ENCODE measurements around the gene SPOCK1. TPM values are rescaled to one million over a fixed set of nuclear protein-coding genes. Genes with fewer than 3 reads are reported as not detected.

The SPOCK1 gene
- total RNA-seq, 4 donors from 2014 or later = 46.5 to 52.7 (median 51.4) TPM

DNA sequence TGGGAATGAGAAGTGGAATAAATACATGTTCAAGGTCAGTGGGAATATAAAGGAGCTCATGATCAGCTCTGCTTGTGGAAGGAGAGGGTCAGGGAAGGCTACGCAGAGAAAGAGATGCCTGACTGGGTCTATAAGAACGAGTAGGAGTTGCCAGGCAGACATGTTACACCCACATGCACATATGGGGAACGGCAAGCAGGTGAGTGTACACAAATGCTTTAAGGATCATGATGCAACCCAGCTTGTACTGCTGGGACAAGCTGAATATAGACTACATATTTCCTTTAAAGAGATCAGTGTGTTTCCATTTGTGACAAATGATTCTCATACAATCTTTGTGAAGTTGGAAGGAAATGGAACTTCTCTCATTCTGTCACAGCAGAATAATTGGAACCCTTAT is 141.7 kb downstream of the SPOCK1 start:
- Histone ChIP-seq H3K9me3 (no peaks in the 10 kb centered on the region), H3K27me3 (peaks cover 23% of the 10 kb centered on the region), H3K4me3 (no peak overlapping the region), H3K4me1 (no peaks in the 10 kb centered on the region), H3K27ac (no peak overlapping the region), H3K36me3 (no peaks in the 10 kb centered on the region)
- no peak for ATAC-seq
- 64 to 74% methylated on average over 3 of the region's 3 CpGs for WGBS, 2 donors (ENCODE audit: low coverage in 1 of 2)
- no peak for TF ChIP-seq POLR2AphosphoS5 (IDR thresholded peaks at IDR 0.05)

DNA sequence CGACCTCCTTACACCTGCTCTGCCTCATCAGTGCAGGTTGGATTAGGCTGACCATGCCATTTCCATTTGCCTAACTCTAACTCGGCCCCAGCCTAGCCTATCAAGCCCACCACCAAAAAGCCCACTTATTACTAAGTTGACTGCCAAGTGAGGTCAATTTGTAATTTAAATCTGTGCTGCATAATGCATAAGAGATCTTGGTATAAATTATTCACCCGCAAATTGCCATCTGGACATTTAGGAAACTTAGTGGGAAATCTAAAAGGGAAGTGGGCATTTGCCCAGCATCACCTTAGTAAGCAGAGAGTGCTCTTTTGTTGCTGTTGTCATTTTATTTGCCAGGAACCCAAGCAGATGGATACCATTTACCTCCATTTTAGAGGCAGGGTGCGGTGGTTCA is 143.0 kb downstream of the SPOCK1 start:
- no peak overlapping the region for H3K4me3 ChIP-seq
- H3K36me3 ChIP-seq = no peaks in the 10 kb centered on the region
- no peak for ATAC-seq
- H3K4me1 ChIP-seq = no peaks in the 10 kb centered on the region
- H3K27me3 ChIP-seq = peaks cover 23% of the 10 kb centered on the region
- H3K27ac ChIP-seq = no peak overlapping the region
- WGBS, 2 donors (ENCODE audit: low coverage in 1 of 2) = 88 to 94% methylated on average over 2 to 4 of the region's 4 CpGs
- no peaks in the 10 kb centered on the region for H3K9me3 ChIP-seq
- TF ChIP-seq, protein P1, sequence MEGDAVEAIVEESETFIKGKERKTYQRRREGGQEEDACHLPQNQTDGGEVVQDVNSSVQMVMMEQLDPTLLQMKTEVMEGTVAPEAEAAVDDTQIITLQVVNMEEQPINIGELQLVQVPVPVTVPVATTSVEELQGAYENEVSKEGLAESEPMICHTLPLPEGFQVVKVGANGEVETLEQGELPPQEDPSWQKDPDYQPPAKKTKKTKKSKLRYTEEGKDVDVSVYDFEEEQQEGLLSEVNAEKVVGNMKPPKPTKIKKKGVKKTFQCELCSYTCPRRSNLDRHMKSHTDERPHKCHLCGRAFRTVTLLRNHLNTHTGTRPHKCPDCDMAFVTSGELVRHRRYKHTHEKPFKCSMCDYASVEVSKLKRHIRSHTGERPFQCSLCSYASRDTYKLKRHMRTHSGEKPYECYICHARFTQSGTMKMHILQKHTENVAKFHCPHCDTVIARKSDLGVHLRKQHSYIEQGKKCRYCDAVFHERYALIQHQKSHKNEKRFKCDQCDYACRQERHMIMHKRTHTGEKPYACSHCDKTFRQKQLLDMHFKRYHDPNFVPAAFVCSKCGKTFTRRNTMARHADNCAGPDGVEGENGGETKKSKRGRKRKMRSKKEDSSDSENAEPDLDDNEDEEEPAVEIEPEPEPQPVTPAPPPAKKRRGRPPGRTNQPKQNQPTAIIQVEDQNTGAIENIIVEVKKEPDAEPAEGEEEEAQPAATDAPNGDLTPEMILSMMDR (IDR thresholded peaks at IDR 0.05) = no peak
- TF ChIP-seq POLR2AphosphoS5 (IDR thresholded peaks at IDR 0.05) (no peak), POLR2A (IDR thresholded peaks at IDR 0.05) (no peak), EP300 (IDR thresholded peaks at IDR 0.05) (no peak)

DNA sequence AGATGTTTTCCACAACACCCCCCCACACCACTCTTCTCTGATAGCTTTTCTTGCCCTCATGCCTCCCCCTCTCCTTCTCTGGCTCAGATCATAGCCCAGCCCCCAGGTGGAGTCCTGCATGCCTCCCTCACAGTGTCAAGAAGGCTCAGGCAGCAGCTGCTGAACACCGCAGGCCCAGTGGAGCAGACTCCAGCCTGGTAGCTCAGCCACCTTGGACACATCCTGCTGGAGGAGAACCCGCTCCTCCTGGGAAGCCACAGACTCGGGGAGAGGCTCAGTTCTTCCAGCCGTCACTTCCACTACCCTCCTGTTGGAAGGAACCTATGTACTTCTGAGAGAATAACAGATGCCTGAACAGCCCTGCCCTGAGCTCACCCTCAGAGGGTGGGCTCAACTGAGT is 143.4 kb downstream of the SPOCK1 start:
- H3K4me1 ChIP-seq = no peaks in the 10 kb centered on the region
- TF ChIP-seq, protein P1 (IDR thresholded peaks at IDR 0.05) = no peak
- no peak for TF ChIP-seq POLR2AphosphoS5 (IDR thresholded peaks at IDR 0.05)
- H3K27me3 ChIP-seq = peaks cover 23% of the 10 kb centered on the region
- no CpG with 5 or more reads among the region's 4 CpGs for WGBS, 2 donors (ENCODE audit: low coverage in 1 of 2)
- no peak overlapping the region for H3K27ac ChIP-seq
- no peak overlapping the region for H3K4me3 ChIP-seq
- no peaks in the 10 kb centered on the region for H3K9me3 ChIP-seq
- no peak for ATAC-seq
- no peaks in the 10 kb centered on the region for H3K36me3 ChIP-seq

DNA sequence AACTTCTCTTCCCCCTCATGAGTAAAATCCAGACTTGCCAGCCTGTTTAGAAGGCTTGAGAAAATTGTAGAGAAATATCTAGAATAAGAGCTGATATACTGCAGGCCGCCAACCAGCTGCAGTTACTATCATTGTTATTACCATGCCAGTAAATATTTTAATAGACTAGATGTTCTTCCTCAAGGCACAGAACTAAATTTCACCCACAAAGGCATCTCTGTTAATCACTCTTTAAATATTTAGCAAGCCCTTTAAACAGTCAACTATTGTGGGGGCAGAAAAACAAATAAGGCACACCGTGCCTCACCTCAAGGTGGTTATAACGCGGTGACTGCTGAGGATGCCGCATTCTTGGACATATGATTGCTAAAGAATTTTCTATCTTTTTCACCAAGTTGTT is 147.0 kb downstream of the SPOCK1 start:
- Histone ChIP-seq H3K4me3 (no peak overlapping the region), H3K27me3 (peaks cover 23% of the 10 kb centered on the region), H3K36me3 (no peaks in the 10 kb centered on the region), H3K4me1 (no peaks in the 10 kb centered on the region), H3K9me3 (no peaks in the 10 kb centered on the region), H3K27ac (no peak overlapping the region)
- 76 to 87% methylated on average over 3 to 5 of the region's 5 CpGs for WGBS, 2 donors (ENCODE audit: low coverage in 1 of 2)
- TF ChIP-seq POLR2AphosphoS5 (IDR thresholded peaks at IDR 0.05) = no peak
- no peak for ATAC-seq

DNA sequence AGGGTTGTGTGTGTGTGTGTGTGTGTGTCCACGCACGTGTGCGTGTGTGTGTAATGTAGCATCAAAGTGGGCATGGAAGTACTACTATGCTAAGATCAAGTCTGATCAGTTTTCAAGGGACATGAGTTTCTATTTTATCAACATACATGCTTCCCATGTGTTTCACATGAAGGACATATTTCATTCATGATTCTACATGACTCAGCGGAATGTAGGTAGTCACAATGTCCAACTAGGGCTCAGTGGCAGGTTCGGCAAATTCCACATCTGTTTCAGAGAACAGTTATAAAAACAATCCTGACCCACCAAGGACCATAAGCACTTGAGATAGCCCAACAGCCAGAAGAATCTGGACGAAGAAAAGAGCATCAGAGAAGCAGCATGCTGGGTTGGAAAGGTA is 148.3 kb downstream of the SPOCK1 start:
- H3K4me1 ChIP-seq = no peaks in the 10 kb centered on the region
- no peak overlapping the region for H3K4me3 ChIP-seq
- H3K27me3 ChIP-seq = peaks cover 18% of the 10 kb centered on the region
- H3K36me3 ChIP-seq = no peaks in the 10 kb centered on the region
- no peak overlapping the region for H3K27ac ChIP-seq
- no peaks in the 10 kb centered on the region for H3K9me3 ChIP-seq
- WGBS, 2 donors (ENCODE audit: low coverage in 1 of 2) = 66 to 88% methylated on average over 5 to 6 of the region's 6 CpGs
- TF ChIP-seq POLR2A (IDR thresholded peaks at IDR 0.05) (no peak), EP300 (IDR thresholded peaks at IDR 0.05) (no peak), POLR2AphosphoS5 (IDR thresholded peaks at IDR 0.05) (no peak)
- TF ChIP-seq, protein P1 (IDR thresholded peaks at IDR 0.05) = no peak
- ATAC-seq = no peak

DNA sequence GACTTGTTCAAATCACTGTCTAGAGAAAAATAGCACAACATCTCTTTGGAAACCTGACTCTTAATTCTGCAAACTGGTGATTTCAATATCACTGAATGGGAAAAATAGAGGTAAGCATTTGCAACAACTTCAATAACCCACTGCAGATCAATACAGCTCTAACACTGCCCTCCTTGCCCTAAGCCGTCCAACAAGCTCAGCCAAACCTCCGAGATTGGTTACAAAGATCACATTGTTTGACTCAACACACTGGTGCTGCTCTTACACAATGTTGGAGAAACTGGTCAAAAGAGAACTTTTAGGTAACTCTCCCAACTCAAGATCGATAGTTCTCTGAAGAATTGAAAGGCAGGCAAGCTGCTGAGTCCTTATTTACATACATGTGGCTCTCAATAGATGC is 150.4 kb downstream of the SPOCK1 start:
- Histone ChIP-seq H3K36me3 (no peaks in the 10 kb centered on the region), H3K27me3 (no peaks in the 10 kb centered on the region), H3K9me3 (no peaks in the 10 kb centered on the region), H3K4me1 (no peaks in the 10 kb centered on the region), H3K4me3 (no peak overlapping the region), H3K27ac (no peak overlapping the region)
- WGBS, 2 donors (ENCODE audit: low coverage in 1 of 2) = 80 to 86% methylated on average over 2 to 3 of the region's 3 CpGs
- TF ChIP-seq EP300 (IDR thresholded peaks at IDR 0.05) (no peak), POLR2AphosphoS5 (IDR thresholded peaks at IDR 0.05) (no peak), POLR2A (IDR thresholded peaks at IDR 0.05) (no peak)
- TF ChIP-seq, protein P1 (IDR thresholded peaks at IDR 0.05) = no peak
- no peak for ATAC-seq
